Measurements from ENCODE around the gene CBX5. TPM values are rescaled to one million over a fixed set of nuclear protein-coding genes. Genes with fewer than 3 reads are reported as not detected.
A peak's percentile ranks its signal among the peaks of the same experiment; 100 is the strongest.
"Not testable (repeated sequence)": the region's sequence is repeated elsewhere in the genome, so short reads cannot be mapped to it uniquely, and the experiment has no call there.

The CBX5 gene
- total and polyA plus RNA-seq, 12 donors = 13.4 to 53.5 (median 49.1) TPM

DNA sequence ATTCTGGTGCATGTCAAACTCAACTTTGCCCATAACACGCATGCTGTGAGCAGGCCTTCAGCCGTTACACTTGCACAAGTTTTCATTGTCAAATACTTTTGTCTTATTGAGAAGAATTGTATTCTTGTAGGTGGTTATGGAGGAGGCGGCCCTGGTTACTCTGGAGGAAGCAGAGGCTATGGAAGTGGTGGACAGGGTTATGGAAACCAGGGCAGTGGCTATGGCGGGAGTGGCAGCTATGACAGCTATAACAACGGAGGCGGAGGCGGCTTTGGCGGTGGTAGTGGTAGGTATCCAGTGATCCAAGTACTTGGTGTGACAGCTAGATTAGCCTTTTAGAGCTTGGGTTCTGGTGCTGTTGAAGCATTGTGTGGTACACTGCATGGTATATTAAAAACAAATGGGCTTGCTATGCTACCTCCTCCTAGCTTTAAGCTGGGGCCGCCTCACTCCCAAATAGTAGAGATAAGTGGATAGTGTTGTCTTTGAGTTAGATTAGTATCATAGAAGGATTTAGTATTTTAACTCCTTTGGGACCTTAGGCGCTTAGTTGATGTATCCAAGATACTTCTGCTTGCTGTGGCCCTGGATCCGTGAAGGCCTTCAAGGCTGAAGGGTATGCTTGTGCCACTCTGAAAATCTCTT, 3.1 kb upstream of the CBX5 start:
- peaks cover 0 to 68% (median 46%) of the 10 kb centered on the region in 9 donors for H3K36me3 ChIP-seq
- H3K4me3 ChIP-seq = peak overlapping the region in 8 of 10 donors; percentile 0 to 88 (median 74)
- no peak for DNase-seq
- ATAC-seq = no peak
- H3K4me1 ChIP-seq = peaks cover 18 to 76% (median 67%) of the 10 kb centered on the region in 9 donors
- peak overlapping the region in 2 of 10 donors; percentile 33 to 94 for H3K27ac ChIP-seq
- H3K9me3 ChIP-seq = no peaks in the 10 kb centered on the region
- H3K27me3 ChIP-seq = no peaks in the 10 kb centered on the region
- WGBS, 2 donors = 30 to 35% methylated on average over 11 of the region's 11 CpGs
- no peak for TF ChIP-seq CTCF (IDR thresholded peaks at IDR 0.05)
- intact Hi-C loops (cut with DNase I) = loop anchor here in 4 of 10 donors (5.0 to 10.0 kb wide), 4 partner anchors 39 to 84 kb away; partner anchors contain the start of gene GPR84 (in 1 of the 4)

DNA sequence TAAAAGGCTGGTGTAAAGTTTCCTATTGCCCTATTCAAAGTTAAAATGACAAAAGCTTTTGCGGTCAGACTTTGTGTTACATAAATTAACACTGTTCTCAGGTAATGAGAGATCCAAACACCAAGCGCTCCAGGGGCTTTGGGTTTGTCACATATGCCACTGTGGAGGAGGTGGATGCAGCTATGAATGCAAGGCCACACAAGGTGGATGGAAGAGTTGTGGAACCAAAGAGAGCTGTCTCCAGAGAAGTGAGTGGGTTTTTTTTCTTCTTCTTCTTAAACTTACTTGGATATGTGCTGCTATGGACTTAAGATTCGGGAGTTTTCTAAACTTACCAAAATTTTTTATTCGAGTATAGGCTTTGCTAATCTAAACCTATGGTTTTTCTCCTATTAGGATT, 1.8 kb upstream of the CBX5 start:
- peaks cover 0 to 55% (median 35%) of the 10 kb centered on the region in 9 donors for H3K36me3 ChIP-seq
- H3K4me1 ChIP-seq = peaks cover 18 to 77% (median 70%) of the 10 kb centered on the region in 9 donors
- not testable (repeated sequence) for ATAC-seq, DNase-seq, H3K9me3 ChIP-seq, H3K27me3 ChIP-seq
- peak overlapping the region in 8 of 10 donors; percentile 84 to 95 (median 92) for H3K27ac ChIP-seq
- peak overlapping the region; percentile 50 to 88 (median 74) for H3K4me3 ChIP-seq
- 16 to 25% methylated on average over 4 of the region's 4 CpGs for WGBS, 2 donors
- intact Hi-C loops (cut with DNase I) = loop anchor here in 5 of 10 donors (2.0 to 10.0 kb wide), 5 partner anchors 41 to 86 kb away; partner anchors contain the start of genes COPZ1 (in 2 of the 5) and GPR84 (in 1 of the 5)

DNA sequence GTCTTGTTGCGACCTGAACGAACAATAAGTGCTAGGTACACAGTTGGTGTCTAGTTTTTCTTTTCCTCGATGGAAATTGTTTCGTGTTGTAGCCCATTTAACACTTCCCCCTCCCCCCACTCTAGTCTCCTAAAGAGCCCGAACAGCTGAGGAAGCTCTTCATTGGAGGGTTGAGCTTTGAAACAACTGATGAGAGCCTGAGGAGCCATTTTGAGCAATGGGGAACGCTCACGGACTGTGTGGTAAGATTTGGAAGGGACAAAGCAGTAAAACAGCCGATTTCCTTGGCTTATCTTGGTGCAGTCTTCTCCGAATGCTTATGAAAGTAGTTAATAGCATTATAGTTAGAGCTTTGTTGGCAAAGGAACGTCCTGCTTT, 1.3 kb upstream of the CBX5 start:
- ATAC-seq, DNase-seq, H3K27me3 ChIP-seq, H3K9me3 ChIP-seq: not testable (repeated sequence)
- H3K4me1 ChIP-seq = peaks cover 18 to 76% (median 65%) of the 10 kb centered on the region in 9 donors
- WGBS, 2 donors = 1% methylated on average over 10 of the region's 10 CpGs
- peak overlapping the region; percentile 50 to 88 (median 74) for H3K4me3 ChIP-seq
- intact Hi-C loops (cut with DNase I) = loop anchor here in 5 of 10 donors (2.0 to 10.0 kb wide), 5 partner anchors 41 to 86 kb away; partner anchors contain the start of genes COPZ1 (in 2 of the 5) and GPR84 (in 1 of the 5)
- peaks cover 0 to 50% (median 30%) of the 10 kb centered on the region in 9 donors for H3K36me3 ChIP-seq
- peak overlapping the region; percentile 84 to 95 (median 92) for H3K27ac ChIP-seq

GRCh38 chr12:54280468-54281260, 742 bp upstream of the CBX5 start, which contains the start of gene HNRNPA1:
Gene HNRNPA1 (plus strand): TSS chr12:54280726. CDS start chr12:54280808, 82 bp downstream.
- WGBS, 2 donors = 0% methylated on average over 48 of the region's 48 CpGs
- no peak for TF ChIP-seq CTCF (IDR thresholded peaks at IDR 0.05)
- ATAC-seq (peak; percentile 90 to 95 (median 94)), DNase-seq (peak; percentile 85 to 99)
- Histone ChIP-seq H3K36me3 (peaks cover 0 to 44% (median 26%) of the 10 kb centered on the region in 9 donors), H3K27me3 (no peaks in the 10 kb centered on the region), H3K4me3 (peak within 1 kb of the TSS; percentile 50 to 88 (median 74)), H3K4me1 (peaks cover 14 to 70% (median 59%) of the 10 kb centered on the region in 9 donors), H3K9me3 (no peaks in the 10 kb centered on the region), H3K27ac (peak within 1 kb of the TSS; percentile 84 to 95 (median 92))
- intact Hi-C loops (cut with DNase I) = loop anchor here in 5 of 10 donors (1.0 to 10.0 kb wide), 6 partner anchors 21 to 87 kb away; partner anchors contain the start of genes COPZ1 (in 2 of the 5) and GPR84 (in 1 of the 5)

GRCh38 chr12:54279227-54279631, 693 bp downstream of the CBX5 start:
- TF ChIP-seq CTCF (IDR thresholded peaks at IDR 0.05) = no peak
- intact Hi-C loops (cut with DNase I) = loop anchor here in 2 of 10 donors (2.0 kb wide), 2 partner anchors 18 to 20 kb away; no protein-coding TSS in a partner anchor
- 0% methylated on average over 19 of the region's 19 CpGs for WGBS, 2 donors
- no peaks in the 10 kb centered on the region for H3K9me3 ChIP-seq
- peaks cover 0 to 34% (median 23%) of the 10 kb centered on the region in 9 donors for H3K36me3 ChIP-seq
- no peak for ATAC-seq
- peaks cover 12 to 56% (median 49%) of the 10 kb centered on the region in 9 donors for H3K4me1 ChIP-seq
- H3K4me3 ChIP-seq = peak overlapping the region; percentile 19 to 88 (median 74)
- H3K27me3 ChIP-seq = no peaks in the 10 kb centered on the region
- DNase-seq = no peak
- peak overlapping the region; percentile 32 to 95 (median 91) for H3K27ac ChIP-seq

Data from heart right ventricle (tissue), 16 donors.